Measurements from ENCODE around the gene RORB.

Gene RORB

DNA sequence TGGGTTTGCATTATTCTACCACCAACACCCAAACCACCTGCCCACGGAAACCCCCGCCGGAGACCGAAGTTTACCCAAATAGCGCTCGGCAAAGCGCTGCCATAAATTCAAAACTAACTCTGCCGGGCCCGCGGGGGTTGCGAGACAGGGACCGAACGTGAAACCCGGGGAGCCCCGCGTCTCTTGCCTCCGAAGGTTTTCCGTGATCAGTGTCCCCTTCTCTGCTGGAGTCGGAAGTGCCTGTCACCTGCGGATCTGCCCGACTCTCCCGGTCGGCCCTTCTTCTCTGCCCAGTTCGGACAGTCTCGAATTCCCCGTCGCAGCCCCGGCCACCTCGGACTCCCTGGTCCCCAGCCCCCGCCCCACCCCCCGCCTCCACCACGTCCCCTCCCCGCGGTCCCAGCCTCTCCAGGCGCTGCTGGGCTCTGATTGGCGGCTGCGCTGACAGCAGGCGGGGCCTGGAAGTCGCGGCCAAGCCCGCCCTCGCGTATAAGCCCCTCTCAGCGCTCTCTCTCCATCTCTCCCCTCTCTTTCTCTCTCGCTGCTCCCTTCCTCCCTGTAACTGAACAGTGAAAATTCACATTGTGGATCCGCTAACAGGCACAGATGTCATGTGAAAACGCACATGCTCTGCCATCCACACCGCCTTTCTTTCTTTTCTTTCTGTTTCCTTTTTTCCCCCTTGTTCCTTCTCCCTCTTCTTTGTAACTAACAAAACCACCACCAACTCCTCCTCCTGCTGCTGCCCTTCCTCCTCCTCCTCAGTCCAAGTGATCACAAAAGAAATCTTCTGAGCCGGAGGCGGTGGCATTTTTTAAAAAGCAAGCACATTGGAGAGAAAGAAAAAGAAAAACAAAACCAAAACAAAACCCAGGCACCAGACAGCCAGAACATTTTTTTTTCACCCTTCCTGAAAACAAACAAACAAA, at the start of gene RORB:
TSS of gene RORB (plus strand) at position 517 of the 929 bp plus-strand sequence. CDS start 642 bp downstream, outside the sequence.
- DNase-seq: no peak

DNA sequence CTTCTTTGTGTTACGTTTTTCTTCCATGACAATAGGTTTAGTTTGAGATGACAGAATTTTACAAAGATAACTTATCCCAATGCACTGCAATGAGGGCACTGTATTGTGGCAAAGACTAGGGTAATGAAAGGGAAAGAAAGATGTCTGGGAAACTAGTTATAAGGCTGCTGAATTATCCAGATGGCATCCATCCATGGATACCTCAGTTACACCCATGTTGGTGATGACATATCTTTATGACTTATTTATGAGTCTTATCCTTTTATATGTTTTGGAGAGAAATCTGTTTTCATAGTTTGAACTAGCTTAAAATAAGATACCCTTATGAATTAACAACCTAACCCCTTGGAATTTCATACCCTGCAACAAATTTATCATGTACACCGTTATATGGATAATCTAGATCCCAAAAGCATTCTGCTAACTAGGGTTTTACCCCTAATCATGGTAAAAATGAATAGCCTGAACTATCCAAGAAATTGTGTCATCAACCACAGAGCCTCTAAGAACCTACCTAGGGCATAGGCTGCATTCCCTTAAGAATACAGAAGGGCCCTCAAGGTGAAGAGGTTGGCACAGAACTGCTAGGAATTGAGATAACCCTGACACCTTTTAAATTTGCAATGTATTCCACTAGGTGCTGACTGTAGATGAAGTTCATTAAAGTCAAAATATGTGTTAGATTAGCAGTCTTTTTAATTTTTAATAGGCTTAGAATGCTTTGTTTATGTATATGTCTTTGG, 49.5 kb upstream of the RORB start:
- DNase-seq: no peak

DNA sequence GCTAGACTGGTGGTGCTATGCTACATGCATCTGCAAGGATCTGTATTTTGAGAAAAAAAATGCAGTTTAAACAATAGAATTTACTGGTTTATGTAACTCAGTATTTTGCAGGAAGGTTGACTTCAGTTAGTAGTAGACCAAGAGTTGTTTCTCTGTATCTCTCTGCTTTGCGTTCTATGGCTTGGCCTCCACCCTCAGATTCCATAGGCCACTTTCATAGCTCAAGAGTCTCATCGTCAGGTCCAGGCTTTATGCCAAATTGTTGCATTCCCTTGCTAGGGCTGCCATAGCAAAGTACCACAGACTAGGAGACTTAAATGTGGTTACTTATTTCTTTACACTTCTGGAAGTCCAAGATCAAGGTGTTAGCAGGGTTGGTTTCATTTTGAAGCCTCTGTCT, 48.1 kb upstream of the RORB start:
- no peak for DNase-seq

DNA sequence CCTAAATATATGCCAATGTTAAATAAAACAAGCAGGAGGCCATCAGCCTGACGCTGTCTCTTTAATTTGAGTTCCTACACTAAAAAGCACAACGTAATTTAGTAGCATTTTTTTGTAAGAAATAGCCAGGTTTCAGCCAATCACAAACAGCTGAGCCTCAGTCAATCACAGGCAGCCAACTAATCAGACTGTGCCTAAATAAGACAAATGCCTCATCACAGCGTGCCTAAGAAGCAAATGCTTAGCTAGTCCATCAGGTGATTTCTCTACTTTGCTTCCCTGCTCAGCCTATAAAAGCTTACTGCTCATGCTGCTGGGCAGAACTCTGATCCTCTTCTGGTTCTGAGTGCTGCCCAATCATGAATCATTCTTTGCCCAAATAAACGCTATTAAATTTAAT, 38.3 kb upstream of the RORB start:
- DNase-seq: no peak

DNA sequence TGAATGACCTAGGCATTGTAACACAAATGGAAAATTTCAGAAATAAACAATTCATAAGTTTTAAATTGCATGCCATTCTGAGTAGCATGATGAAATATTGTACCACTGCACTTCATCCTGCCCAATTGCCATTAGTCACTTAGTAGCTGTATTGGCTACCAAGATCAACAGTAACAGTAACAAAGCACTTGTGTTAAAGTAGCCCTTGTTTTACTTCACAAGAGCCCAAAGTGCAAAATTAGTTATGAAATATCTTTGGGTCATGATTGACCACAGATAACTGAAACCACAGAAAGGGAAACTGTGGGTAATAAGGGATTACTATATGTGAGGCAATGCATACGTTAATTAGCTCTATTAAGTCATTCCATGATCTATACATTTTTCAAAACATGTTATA, 33.3 kb upstream of the RORB start:
- no peak for DNase-seq

DNA sequence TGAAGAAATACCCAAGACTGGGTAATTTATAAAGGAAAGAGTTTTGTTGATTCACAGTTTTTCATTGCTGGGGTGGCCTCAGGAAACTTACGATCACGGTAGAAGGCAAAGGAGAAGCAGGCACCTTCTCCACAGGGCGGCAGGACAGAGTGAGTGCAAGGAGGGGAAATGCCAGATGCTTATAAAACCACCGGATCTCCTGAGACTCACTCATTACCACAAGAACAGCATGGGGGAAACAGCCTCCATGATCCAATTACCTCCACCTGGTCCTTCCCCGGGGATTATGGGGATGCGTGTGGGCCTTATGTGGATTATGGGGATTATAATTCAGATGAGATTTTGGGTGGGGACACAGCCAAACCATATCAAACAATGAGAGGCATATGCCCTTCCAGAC, 18.5 kb upstream of the RORB start:
- no peak for DNase-seq

DNA sequence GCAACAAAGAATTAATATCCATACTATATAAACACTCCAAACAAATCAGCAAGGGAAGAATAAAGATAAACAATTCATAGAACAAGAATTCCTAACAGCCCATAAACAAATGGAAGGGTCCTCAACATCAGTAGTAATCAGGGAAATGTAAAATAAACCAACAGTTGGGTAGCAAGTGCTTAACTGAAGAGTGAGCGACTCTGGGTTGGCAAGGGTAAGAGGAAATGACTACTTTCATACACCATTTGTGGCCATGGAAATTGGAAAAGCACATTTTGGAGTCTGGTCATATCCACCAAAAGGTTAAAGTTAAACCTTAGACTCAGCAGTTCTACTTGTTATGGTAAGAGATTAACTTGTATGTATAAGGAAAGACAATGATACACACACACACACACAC, 17.4 kb upstream of the RORB start:
- no peak for DNase-seq

DNA sequence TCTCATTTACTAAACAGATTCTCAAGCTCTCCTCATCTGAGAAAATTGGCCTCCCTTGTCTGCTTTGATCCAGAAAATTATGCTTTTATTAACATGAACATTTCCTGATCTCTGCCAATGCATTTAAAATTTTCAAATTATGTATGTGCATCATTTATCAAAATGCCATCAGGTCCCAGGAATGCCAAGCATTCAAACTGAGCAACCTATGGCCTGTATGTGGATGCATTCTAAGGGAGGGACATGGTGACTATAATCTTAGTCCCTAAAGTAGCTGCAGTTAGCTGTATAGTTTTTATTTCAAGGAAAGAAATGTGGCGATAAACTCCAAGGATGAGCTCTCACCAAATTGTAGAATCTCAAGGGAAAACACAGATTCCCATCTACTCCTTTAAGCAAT, 9.7 kb upstream of the RORB start:
- no peak for DNase-seq

DNA sequence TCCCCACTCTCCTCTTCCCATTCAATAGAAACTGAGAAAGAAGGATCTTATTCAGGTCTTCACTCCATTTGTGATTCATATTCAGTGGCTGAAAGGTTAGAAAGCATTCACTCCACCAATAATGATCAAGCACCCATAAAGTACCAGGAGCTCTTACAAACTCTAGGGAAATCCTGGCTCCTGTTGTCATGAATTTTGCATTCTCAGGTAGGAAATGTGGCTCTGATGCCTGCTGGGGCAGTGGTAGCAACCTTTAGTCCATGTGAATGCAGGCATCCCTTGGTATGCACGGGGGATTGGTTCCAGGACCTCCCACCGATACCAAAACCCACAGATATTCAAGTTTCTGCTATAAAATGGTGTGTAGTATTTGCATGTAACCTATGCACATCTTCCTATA, 3.6 kb upstream of the RORB start:
- DNase-seq: no peak

DNA sequence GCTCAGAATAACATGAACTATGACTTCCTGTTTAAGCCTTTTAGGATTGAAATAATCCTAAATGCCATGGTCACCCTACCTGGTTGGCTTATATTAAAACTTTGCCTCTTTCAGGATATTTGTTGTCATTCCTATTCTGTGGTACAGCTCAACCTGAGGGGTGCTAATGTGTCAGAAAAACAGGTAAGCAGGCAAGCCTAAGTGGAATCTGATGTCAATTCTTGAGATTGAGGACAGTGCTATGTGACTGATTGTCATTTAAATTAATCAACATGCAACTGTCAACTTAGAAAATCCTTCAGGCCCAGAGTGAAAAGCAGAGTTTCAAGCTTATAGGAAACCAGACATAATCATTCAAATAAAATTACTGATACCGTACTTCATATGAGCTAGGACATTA, 2.6 kb upstream of the RORB start:
- DNase-seq: no peak

DNA sequence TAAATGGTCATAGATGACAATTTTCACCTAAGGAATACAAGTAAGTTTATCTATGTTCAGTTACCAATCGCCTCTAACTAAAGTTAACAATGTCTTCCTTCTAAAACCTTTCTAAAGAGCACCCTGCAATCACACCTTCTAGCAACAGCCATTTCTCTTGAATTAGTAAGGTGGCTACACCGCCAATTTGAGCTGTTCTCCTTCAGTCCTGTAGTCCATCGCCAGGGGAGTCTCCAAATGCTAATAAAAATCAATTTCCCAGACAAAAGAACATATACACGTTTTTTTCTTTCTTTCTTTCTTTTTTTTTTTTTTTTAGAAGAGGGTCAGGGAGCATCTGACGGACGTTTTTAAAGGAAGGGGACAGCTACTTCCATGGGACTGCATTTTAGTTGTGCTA, 729 bp upstream of the RORB start:
- no peak for DNase-seq

DNA sequence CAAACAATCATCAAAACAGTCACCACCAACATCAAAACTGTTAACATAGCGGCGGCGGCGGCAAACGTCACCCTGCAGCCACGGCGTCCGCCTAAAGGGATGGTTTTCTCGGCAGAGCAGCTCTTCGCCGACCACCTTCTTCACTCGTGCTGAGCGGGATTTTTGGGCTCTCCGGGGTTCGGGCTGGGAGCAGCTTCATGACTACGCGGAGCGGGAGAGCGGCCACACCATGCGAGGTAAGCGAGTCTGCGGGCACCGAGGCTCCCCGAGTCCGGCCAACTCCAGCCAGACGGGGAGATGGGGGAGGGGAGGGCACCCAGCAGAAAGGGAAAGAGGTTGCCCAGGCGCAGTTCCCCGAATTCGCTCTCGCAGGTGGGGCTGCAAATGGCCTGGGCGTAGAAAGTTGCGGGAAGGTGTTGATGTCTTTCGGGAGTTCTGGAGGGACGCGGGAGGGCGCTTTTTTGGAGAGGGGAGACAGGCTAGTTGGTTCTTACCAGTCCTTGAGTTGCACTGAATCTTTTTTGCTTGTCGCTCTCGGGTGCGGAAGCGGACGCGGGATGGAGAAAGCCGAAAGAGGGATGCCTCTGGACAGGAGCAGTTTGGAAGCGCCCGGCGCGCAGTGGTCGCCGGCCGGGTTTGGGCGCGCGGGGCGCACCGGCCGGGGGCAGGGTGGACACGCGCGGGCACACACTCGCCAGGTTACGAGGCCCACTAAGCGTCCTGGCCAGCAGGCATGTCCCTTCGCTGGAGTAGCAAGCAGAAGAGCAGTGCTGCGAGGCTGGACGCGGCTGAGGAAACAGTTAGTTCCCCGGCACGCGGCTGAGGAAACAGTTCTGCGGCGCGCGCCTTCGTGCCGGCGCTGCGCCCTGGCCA, 849 bp downstream of the RORB start:
- no peak for DNase-seq

DNA sequence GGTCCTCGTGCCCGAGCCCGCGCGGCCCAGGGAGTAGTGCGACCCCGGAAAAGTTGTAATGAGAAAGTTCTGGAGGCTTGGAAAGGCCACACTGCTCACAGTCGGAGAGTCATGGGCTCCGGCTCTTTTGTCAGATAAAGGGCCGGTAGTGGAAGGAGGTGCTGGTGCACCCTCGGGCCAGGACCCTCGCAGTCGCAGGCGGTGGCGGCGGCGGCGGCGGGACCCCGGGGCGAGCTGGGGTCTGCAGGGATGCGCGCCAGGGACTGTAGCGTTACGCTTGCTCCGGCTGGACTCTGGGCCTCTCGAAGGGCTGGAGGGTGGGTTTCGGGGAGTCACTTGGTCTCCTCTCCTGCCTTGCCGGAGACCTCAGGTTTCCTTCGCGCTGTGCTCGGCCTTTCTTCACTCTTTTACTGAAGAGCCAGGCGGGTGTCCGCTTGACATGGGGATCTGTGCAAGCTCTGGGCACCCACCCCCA, 1.5 kb downstream of the RORB start:
- no peak for DNase-seq

DNA sequence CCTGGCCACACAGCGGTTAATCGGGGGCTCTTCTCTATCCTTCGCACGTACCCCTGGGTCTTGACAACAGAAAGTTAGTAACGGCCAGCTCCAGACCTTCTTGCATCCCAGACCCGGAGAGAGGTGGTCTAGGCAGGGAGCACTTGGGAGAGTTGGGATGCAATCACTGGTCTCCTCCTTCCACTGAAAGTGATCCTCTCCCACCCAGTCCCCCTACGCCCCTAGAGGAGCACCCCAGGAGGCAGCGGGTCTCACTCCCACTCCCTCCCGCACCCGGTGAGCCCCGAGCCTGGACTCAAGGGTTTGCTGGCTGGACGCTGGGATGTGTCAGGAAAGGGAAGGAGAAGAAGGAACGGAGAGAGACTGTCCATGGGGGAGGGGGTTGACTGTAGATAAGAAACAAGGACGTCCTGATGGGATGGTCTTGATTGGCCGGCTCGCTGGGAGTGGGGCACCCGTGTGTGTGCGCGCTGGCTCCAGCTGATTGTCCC, 2.0 kb downstream of the RORB start:
- DNase-seq: no peak

DNA sequence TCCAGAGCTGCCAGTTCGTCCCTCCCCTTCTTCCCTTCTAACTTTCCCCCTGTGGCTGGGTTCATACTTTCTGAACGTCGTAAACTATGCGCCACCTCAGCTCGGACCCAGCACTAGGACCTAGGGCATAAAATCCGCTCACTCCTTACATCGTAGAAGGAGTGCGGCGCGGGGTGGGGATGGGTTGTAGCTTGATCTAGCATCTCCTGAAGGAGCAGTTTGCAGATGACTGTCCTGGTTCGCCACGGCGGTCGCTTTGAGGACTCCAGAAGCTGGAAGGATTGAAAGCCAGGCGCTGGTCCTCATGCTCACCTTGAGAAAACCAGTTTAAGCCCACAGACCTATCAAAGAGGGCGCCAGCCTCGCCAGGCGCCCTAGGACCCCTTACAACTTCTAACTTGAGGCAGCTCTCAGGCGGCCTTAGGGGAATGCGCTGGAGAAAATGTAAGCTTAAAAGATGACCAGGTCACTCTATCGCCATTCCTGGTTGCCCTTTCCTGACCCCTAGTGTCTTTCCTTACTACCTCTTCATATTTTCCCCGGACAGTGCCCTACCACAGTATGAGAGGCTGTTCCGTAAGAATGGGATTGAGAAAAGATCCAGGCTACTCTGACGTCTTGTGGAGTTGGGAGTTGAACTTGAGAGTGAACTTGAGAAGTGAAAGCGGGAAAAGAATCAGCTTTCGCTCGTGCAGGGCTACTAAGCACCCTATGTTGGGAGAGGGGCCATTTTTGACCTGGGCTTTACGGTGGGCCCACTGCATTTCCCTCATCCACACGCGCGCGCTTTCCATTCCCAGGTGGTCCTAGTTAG, 2.8 kb downstream of the RORB start:
- no peak for DNase-seq

DNA sequence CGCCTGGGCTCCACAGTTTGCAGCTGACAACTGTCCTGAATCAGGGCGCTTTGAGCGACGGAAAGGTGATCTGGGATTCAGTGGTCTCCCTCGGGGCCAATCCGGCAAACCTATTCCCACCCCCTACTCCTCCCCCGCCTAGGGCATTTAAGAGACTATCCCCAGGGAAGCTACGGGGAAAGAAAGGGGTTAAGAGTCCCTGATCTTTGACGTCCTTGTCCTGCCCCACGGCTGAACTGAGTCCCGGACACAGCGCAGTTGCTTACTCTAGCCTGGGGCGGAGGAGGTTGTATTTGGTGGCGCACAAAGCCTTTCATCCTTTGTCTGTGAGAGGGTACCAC, 3.4 kb downstream of the RORB start:
- DNase-seq: no peak

DNA sequence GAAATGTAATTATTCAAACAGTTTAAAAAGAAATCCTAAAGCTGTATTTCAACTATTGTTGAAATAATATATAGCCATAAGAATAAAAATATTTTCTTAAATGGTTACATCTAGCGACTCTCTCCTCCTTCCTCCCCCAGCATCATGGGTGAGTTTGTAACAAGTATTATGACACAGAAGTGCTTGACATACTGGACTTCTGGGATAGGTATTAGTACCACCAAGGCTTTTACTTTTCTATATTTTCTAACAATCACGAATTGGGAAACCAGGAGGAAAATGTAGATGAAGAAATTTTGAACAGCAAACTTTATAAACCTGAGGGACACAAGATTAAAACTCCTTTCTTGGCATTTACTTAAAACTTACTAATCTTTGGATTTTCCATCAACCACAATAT, 4.4 kb downstream of the RORB start:
- no peak for DNase-seq

DNA sequence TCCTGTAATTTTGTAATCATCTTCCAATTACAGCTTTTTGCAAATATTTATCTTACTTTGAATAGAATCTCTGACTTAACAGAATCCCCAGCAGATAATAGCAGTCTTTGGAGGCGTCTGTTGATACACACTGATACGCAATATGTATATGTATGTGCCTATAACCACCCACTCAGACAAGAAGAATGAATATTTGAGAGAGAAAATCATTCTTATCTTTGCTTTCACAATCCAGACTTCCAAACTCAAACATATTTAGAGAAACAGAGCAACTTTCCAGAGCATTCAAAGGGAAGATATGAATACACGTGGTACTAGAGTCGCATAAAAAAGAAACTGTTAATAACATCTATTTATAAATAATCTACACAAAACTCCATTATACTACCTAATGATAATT, 6.1 kb downstream of the RORB start:
- DNase-seq: no peak

DNA sequence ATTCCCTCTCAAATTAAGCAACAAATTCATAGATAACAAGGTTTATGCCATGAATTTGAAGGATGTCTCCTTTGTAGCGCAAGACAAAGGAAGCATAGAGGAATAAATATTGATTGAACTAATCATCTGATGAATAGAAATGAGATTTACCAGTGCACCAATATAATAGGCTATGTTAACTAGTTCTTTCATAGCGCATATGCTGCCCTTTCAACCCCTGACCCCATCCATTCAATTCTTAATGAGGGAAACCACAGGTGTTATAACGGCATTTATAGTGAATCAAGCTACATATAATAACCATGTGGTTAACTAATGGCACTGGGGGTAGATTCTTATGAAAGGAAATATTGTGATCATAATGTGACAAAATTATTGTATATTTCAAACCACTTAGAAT, 6.5 kb downstream of the RORB start:
- no peak for DNase-seq

DNA sequence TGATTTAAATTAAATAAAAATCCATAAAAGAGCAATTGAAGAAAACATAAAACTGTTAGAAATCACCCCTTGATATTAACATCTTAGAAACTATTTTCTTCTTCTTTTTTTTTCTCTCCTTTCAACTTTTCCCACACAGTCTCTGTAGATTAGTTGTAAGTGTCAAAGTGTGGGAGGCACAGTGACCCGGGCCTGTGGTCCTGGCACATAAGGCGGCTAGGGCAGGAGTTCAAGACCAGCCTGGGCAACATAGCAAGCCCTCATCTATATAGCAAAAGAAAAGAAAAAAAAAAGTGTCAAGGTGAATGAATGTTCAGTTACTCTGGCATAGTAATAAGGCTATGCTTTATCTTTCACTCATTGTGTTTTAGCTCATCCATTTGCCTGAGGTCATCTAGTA, 14.2 kb downstream of the RORB start:
- no peak for DNase-seq

DNA sequence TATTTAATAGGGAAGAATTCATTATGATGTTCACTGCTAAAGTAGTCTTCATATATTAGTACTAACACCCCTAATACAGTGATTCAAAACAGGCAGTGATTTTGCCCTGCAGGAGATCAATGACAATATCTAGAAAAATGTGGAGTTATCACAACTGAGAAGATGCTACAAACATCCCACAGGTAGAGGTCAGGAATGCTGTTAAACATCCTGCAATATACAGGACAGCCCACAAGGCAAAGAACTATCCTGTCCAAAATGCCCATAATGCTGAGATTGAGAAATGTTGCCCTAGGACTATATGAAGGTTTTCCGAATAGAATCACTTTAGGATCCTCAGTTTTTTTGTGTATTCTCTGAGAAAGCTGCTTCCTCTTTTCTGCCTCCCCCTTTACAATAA, 15.3 kb downstream of the RORB start:
- DNase-seq: no peak

DNA sequence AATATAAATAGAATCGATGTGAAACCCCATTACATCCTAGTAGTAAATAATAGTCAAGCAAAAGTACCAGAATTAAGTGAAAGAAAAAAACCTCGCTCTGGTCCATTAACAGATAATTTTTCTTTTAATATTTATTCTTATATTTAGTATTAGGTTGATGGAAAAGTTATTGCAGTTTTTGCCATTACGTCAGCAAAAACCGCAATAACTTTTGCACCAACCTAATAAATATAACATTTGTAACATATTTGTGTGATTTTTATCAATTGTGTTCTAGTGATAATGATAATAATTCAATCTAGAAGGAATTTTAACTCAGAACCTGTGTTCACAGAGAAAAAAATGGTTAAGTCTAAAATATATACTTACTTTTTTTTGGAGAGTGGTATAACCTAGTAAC, 16.1 kb downstream of the RORB start:
- no peak for DNase-seq
